ENCODE measurements around the gene ARHGAP22.

Gene ARHGAP22

GRCh38 chr10:48550071-48550691, 54.7 kb downstream of the ARHGAP22 start:
- DNase-seq = peak; percentile 14

GRCh38 chr10:48549236-48549635, 55.6 kb downstream of the ARHGAP22 start:
- peak; percentile 22 for DNase-seq

DNA sequence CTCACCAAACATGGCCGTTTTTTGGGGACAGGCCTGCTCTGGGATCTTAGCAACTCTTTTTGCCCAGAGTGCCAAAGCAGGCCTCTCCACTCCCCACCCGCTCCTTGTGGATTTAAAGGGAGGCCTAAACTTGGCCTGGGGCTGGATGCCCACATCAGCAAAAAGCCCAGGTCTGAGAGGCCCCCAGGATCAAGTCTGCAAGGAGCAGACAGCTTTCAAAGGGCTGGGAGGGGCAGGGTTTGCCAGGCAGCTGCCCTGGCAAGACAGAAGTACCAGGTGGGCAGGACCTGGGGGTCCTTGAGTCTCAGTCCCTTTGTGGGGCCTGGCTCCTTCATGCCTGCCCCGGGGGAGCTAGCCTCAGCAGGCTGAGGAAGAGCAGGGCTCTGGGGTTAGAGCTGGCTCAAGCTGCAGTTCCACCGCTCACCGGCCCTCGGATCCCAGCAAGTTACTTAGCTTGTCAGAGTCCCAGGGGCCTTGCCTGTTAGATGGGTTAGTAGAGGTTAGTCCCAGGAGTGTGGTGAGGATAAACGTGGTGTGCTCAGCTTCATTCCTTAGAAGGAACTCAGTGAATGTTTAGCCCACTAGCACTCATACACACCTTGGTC, 56.2 kb downstream of the ARHGAP22 start:
- peak; percentile 45 for DNase-seq

DNA sequence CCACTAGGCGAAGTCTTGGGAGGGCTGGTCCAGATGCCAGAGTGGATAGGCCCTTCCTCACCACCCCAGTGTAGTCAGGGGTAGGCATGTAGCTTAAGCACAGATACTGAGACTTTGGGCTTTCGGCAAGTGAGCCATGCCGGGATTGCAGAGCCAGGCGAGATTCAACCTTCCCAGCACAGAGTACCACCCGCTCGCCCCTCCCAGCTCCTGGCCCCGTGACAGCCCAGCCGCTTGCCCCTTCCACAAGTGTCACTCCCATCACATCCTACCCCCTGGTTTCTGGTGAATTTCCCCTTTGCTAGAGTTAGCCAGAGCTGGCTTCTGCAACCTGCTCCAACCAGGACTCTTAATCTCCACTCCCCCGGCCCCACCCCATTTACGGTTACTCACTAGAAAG, 56.9 kb downstream of the ARHGAP22 start:
- no peak for DNase-seq

DNA sequence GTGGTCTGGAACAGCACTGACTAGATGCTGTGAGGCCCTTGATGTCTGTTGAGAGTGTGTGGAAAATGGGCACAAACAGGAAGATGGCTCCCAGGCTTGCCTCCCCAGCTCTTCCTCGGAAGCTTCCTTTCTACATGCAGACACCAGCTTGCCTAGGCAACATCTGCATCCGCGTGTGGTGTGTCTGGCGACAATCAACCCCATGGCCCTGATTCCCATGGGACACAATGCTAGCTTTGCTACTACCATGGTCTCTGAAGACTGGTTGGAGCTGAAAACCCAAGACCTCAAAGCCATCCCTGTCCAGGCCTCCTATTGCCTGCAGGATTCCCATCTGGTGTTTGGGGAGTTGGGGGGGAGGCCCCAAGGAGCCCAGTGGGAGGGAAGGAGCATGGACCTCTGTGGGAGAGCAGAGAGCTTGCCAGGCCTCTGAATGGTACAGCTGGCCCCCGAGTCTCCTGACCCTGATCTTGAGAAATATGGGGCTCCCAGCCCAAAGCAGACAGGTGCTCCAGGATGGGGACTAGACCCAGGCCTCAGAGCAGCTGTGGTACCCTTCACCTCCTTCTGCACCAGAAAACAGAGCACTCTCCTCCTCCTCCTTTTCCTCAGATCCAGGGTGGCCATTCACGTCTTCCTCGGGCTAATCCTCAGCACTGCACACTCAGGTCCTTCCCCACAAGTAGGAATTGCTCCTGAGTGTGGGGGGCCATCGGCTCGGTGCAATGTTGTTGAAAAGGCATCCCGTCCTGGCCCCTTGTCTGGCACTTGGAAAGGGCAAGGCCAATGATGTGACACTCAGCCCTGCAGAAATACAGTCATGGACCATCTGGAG, 57.6 kb downstream of the ARHGAP22 start:
- DNase-seq = peak; percentile 35

DNA sequence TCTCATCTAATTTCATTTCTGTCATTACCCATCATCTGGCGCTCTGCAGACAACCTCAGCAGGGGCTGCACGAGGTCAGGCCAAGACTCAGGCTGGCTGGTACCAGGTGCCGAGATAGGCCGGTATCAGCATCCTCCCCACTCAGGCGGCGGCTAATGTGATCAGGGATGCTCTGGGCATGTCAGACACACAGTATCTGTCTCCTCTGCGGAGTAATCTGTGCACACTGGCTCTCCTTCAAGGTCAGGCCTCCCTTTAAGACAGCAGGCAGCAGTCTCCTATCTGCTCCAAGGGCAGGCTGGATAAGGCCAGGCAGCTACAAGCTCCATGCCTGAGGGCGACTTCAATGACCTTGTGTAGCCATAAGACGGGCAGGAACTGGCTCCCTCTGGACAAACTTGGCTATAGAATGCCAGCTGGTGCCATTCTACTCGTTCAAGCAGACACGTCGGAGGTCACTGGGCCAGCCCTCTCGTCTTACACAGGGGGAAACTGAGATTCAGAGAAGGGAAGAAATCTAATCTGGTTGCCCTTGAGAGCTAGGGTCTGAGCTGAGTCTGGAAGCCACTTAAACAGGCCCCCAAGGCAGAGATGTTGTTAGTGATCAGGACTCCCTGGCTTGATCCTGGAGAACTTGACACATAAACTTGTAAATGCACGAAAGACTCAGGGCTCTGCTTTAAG, 59.3 kb downstream of the ARHGAP22 start:
- peak; percentile 53 for DNase-seq

- peak; percentile 47 for DNase-seq
These were observed 61.6 kb downstream of the ARHGAP22 start for GRCh38 chr10:48543182-48543844.

- peak; percentile 42 for DNase-seq
These were observed 62.2 kb downstream of the ARHGAP22 start for GRCh38 chr10:48542471-48543181.

GRCh38 chr10:48541144-48541795, 63.6 kb downstream of the ARHGAP22 start:
- DNase-seq = peak; percentile 59

DNA sequence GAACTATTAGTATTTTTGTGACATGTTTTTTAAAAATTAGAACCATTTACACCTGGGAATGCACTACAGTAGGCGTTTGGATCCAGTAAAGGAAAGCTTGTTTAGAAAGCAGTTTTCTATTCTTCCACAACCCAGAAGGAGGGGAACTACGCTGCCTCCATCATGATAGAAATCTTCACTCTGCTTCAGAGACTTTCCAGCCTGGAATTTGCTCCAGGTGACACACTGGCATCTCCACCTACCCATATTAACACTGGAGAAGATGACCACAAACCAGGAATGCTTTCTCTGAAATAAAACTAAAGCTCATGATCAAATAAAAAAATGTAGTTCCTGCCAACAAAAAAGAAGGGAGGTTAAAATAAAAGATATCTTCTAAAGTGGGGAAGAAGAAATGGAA, 66.3 kb downstream of the ARHGAP22 start:
- DNase-seq = peak; percentile 19

DNA sequence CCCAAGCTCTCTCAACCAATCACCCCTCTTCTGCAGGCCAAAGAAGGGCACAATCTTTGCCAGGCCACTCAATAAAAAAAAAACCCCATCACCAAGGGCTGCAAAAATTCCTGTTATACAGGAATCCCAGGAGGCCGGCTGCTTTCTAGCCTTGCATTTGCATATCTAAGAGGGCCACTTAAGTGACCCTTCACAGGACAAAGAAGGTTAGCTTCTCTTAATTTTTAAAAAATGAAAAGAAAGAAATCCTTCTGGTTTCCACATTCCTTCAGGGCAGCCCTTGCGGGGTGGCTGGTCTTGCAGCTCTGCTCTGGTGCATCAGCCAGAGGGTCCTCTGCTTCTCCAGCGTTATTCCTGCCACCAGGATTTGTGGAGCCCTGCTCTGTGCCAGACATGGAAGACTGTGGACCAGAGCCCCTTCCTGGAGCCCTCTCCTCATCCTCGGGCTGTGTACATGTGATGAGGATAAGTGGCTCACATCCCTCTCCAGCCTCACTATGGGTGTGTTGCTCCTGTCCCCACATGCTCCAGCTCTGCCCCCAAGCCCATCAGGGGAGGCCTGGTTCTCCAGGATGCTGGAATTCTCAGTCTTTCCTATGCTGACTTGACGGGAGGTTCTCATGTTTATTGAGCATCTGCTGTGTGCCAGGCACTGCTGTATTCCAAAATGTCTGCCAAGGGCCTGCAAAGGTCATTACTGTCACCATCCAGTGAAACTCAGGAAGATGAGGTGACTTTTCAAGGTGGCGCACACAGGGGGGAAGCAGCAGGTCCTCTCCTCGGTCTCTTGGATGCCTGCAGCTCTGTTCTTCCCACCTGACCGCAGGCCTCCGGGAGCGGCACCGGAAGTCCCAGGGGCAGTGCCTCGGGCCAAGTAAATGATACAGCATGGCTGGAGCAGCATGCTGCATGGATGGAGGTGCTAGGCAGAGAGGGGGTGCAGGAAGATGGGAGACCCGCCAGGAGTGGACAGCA, 67.7 kb downstream of the ARHGAP22 start:
- peak; percentile 48 for DNase-seq

- no peak for DNase-seq
These were observed 68.7 kb downstream of the ARHGAP22 start for GRCh38 chr10:48536156-48536500.

DNA sequence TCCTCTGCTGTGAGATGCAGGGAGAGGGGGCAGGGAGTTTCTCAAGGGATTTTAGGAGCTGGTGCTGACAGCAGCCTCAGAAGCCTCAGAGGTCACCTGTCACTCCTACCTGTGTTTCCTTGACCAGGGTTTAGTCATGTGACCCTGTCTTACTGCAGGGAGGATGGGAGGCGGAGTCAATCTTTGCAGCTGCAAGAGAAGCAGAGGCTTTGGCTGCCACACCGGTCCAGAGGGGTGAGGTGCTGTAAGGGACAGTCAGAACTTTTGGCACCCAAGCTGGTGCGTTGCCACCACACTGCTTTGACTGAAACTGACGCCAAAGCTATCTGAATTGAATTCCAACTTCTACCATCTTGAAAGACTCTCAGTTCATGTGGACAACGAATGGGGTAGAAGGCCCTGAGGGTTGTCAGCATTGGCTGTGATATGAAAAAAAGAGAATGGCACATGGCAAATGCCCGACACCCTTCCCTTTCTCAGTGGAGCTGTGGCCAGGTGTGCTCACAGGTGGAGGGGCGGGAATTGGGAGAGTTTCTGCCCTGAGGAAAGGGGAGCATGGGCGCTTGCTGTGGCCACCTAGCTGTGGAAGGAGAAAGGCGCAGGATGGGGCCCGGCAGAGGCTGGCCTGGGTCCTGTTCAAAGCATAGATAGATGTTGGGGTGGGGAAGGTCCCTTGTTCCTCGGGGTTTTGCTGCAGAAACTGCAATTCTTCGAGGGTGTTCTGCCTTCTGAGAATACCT, 69.3 kb downstream of the ARHGAP22 start:
- peak; percentile 57 for DNase-seq

- peak; percentile 80 for DNase-seq
These were observed 70.7 kb downstream of the ARHGAP22 start for GRCh38 chr10:48533951-48534720.

DNA sequence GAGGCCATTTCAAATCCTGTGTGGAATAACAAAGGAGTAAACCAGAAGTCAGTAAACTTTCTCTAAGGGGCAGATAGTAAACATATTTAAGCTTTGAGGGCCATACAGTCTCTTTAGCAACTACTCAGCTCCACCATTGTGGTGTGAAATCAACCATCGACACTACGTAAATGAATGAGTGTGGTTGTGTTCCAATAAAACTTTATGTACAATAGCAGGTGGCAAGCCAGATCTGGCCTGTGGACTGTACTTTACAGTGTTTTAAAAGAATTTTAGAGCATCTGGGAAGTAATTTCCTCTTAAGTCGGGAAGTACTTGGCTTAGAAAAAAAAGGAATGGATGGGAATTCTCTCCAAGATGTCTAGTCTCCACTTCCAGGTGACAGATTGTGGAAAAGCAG, 71.3 kb downstream of the ARHGAP22 start:
- DNase-seq = no peak

DNA sequence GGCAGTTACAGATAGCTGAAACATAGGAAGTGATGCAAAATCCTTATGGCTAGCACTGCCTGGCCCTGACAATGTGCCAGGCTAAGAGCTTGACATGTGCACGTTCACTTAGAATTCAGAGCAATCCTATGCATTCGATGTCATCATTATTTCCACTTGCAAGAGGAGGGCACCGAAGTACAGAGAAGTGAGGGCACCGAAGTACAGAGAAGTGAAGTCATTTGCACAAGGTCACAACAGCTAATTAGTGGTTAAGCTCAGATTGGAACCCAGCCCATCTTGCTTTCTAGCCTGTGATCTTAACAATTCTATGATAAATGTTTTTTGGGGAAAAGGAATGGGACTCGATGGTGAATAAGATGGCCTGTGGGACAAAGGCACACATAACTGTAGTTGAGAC, 73.4 kb downstream of the ARHGAP22 start:
- DNase-seq = peak; percentile 23

- peak; percentile 22 for DNase-seq
These were observed 75.5 kb downstream of the ARHGAP22 start for GRCh38 chr10:48529331-48529730.

GRCh38 chr10:48527756-48528155, 77.1 kb downstream of the ARHGAP22 start:
- peak; percentile 16 for DNase-seq

Measured in islet precursor cell (in vitro differentiated cells).